Epithelial cell of esophagus (primary cell): ENCODE results near the gene ZNF407.

Experiments
- DNase-seq: peaks from one replicate; pipeline ENCODE4 v3.0.0; 2010; ENCODE audit warnings: low read depth
- H3K4me3 ChIP-seq: 2 replicates; pipeline ENCODE4 v1.5.1; 2011; ENCODE audit warnings: mild to moderate bottlenecking, low read length, control low read depth
- TF ChIP-seq, protein P1 (sequence below): IDR thresholded peaks from 2 replicates; pipeline ENCODE4 v1.5.1; 2011; ENCODE audit warnings: low read depth, mild to moderate bottlenecking, low read length, control low read depth, inconsistent platforms; ENCODE audit not compliant: insufficient read depth; ENCODE audit errors: missing control alignments

Gene ZNF407

DNA sequence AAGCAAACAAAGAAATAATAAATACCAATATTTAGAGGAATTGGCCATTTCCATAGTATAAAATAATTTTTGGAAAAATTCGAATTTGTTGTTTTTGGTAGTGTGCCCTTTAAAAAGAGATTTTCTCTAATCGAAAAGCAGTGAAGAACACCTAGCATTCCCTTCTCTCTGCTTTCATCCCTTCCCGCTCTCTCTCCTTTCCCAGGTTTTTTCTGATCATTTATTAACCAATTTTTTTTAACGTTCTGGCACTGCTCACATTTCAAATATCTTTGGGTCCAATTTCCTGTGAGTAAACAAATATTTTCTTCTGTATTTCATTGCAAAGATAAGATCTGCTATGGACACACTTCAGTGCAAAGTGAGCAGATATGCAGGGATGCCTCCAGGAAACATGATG, 101.2 kb downstream of the ZNF407 start:
- DNase-seq, result no peak
- TF ChIP-seq, protein P1, sequence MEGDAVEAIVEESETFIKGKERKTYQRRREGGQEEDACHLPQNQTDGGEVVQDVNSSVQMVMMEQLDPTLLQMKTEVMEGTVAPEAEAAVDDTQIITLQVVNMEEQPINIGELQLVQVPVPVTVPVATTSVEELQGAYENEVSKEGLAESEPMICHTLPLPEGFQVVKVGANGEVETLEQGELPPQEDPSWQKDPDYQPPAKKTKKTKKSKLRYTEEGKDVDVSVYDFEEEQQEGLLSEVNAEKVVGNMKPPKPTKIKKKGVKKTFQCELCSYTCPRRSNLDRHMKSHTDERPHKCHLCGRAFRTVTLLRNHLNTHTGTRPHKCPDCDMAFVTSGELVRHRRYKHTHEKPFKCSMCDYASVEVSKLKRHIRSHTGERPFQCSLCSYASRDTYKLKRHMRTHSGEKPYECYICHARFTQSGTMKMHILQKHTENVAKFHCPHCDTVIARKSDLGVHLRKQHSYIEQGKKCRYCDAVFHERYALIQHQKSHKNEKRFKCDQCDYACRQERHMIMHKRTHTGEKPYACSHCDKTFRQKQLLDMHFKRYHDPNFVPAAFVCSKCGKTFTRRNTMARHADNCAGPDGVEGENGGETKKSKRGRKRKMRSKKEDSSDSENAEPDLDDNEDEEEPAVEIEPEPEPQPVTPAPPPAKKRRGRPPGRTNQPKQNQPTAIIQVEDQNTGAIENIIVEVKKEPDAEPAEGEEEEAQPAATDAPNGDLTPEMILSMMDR, result no peak
- H3K4me3 ChIP-seq, result no peak overlapping the region

GRCh38 chr18:74699455-74699854, 101.8 kb downstream of the ZNF407 start:
- TF ChIP-seq, protein P1, result no peak
- DNase-seq, result no peak
- no peak overlapping the region for H3K4me3 ChIP-seq

- TF ChIP-seq, protein P1, result no peak
- peak; percentile 53 for DNase-seq
- H3K4me3 ChIP-seq, result no peak overlapping the region
These were observed 105.3 kb downstream of the ZNF407 start for GRCh38 chr18:74702950-74703349.

- no peak for DNase-seq
- TF ChIP-seq, protein P1, result no peak
- no peak overlapping the region for H3K4me3 ChIP-seq
These were observed 110.5 kb downstream of the ZNF407 start for GRCh38 chr18:74708169-74708568.

DNA sequence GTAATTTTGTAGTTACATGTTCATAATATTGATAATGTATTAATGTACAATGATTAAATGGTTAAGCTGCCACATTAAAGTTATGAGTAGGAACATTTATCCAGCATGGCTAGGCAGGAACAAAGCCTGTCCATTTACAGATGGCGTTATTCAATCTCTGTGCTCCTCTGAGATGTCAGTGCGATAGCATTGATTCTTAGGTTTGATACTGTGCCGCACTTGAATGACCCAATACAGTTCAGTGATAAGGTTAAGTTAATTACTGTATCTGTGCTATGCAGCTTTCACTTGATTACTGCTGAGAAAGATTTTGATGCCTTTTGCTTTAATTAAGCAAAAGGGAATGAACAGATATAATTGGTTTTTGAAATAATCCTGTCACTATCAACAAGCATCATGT, 111.8 kb downstream of the ZNF407 start:
- DNase-seq, result no peak
- H3K4me3 ChIP-seq, result no peak overlapping the region
- TF ChIP-seq, protein P1, result no peak

- no peak for DNase-seq
- no peak overlapping the region for H3K4me3 ChIP-seq
- TF ChIP-seq, protein P1, result no peak
These were observed 116.5 kb downstream of the ZNF407 start for GRCh38 chr18:74714120-74714519.

- TF ChIP-seq, protein P1, result no peak
These were observed 117.1 kb downstream of the ZNF407 start for GRCh38 chr18:74714791-74715190.

More at GRCh38 chr18:74714791-74715190, 117.1 kb downstream of the ZNF407 start:
- DNase-seq, result no peak
- no peak overlapping the region for H3K4me3 ChIP-seq
